Measurements from ENCODE around the gene DUSP16.

Gene DUSP16

DNA sequence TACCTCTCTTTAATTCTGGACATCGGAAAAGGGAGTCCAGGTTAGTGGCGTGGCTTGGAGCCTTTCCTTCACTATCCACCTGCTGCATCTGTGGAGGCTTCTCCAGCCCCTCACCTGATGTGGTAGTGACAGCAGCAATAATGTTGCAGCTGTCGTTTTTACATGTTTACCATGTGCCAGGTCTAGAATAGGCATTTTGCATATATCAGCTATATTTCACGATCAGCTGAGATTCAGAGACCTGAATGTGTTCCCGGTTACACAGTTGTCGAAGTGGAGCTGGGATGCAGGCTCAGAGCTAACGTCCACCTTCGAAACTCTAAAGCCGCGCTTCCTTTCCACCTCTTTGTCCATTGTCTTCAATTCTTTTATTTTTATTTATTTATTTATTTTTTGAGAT, 114.8 kb downstream of the DUSP16 start:
- no peak overlapping the region for H2AK5ac ChIP-seq (ENCODE audit: low read length, severe bottlenecking)
- no peak for DNase-seq
- H3K27me3 ChIP-seq (ENCODE audit: control insufficient read depth in 1 of 2, insufficient read depth in 1 of 2, low read length in 2 of 2), result no peaks in the 10 kb centered on the region
- no peak overlapping the region for H2BK15ac ChIP-seq (ENCODE audit: low read depth, poor library complexity, severe bottlenecking)
- H3K4ac ChIP-seq (ENCODE audit: low read depth in 1 of 2, low read length in 2 of 2), result no peak overlapping the region
- no peak overlapping the region for H2BK5ac ChIP-seq (ENCODE audit: low read depth, low read length, poor library complexity, severe bottlenecking)
- H3K23ac ChIP-seq (ENCODE audit: low read length in 2 of 2), result no peak overlapping the region
- no peak overlapping the region for H2AFZ ChIP-seq (ENCODE audit: low read depth, low read length)
- H3K4me1 ChIP-seq (ENCODE audit: control insufficient read depth, insufficient read depth, low read depth, low read length), result peaks cover 3% of the 10 kb centered on the region
- no peak overlapping the region for H3K4me2 ChIP-seq (ENCODE audit: low read length, poor library complexity, severe bottlenecking)
- WGBS, result 96% methylated on average over 8 of the region's 10 CpGs
- H3K9me3 ChIP-seq (ENCODE audit: control insufficient read depth, low read length), result no peaks in the 10 kb centered on the region
- H2BK12ac ChIP-seq (ENCODE audit: low read length in 2 of 2), result no peak overlapping the region
- no peak overlapping the region for H4K91ac ChIP-seq (ENCODE audit: low read length)
- no peak overlapping the region for H3K4me3 ChIP-seq (ENCODE audit: insufficient read depth in 1 of 2, low read depth in 1 of 2, low read length in 2 of 2)
- H3K36me3 ChIP-seq (ENCODE audit: control insufficient read depth in 1 of 2, insufficient read depth in 2 of 2, low read depth in 1 of 2, low read length in 2 of 2), result no peaks in the 10 kb centered on the region
- H4K8ac ChIP-seq (ENCODE audit: low read length), result no peak overlapping the region
- H3K18ac ChIP-seq (ENCODE audit: low read depth in 1 of 2, low read length in 2 of 2), result no peak overlapping the region
- no peak overlapping the region for H3K9ac ChIP-seq (ENCODE audit: low read length)
- no peak overlapping the region for H3K27ac ChIP-seq (ENCODE audit: low read length, poor library complexity, severe bottlenecking)
- peaks cover 11% of the 10 kb centered on the region for H3K79me1 ChIP-seq (replicated peaks; ENCODE audit: low read length, poor library complexity, severe bottlenecking)
- H2BK120ac ChIP-seq (ENCODE audit: low read depth, low read length), result no peak overlapping the region
- no peak overlapping the region for H3K14ac ChIP-seq (ENCODE audit: low read length in 2 of 2)

DNA sequence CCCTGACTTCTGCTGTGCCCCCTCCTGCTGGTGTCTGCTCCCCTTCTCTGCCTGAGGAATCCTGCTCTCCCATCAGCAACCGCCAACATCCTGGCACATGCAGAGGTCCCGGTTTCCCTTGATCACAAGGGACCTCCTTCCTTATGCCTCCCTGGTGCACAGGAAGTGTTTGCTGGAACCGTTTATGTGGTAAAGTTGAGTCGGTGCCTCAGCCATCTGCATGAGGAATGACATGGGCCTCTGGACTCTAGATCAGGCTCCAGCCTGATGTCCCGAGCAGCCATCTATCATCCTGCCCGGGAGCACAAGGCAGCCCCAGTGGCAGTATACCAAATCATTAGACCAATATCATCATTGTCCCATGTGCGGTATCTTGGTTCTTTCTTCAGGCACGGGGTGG, 115.4 kb downstream of the DUSP16 start:
- Histone ChIP-seq H3K36me3 (ENCODE audit: control insufficient read depth in 1 of 2, insufficient read depth in 2 of 2, low read depth in 1 of 2, low read length in 2 of 2) (no peaks in the 10 kb centered on the region), H2BK120ac (ENCODE audit: low read depth, low read length) (no peak overlapping the region), H3K79me1 (replicated peaks; ENCODE audit: low read length, poor library complexity, severe bottlenecking) (peaks cover 11% of the 10 kb centered on the region), H2BK12ac (ENCODE audit: low read length in 2 of 2) (no peak overlapping the region), H2AK5ac (ENCODE audit: low read length, severe bottlenecking) (no peak overlapping the region), H3K9ac (ENCODE audit: low read length) (no peak overlapping the region), H3K4ac (ENCODE audit: low read depth in 1 of 2, low read length in 2 of 2) (no peak overlapping the region), H4K8ac (ENCODE audit: low read length) (no peak overlapping the region), H3K23ac (ENCODE audit: low read length in 2 of 2) (peak overlapping the region in 1 of 2 experiments; percentile 3), H3K4me3 (ENCODE audit: insufficient read depth in 1 of 2, low read depth in 1 of 2, low read length in 2 of 2) (no peak overlapping the region), H3K4me2 (ENCODE audit: low read length, poor library complexity, severe bottlenecking) (no peak overlapping the region), H2AFZ (ENCODE audit: low read depth, low read length) (no peak overlapping the region), H3K4me1 (ENCODE audit: control insufficient read depth, insufficient read depth, low read depth, low read length) (peaks cover 3% of the 10 kb centered on the region), H3K14ac (ENCODE audit: low read length in 2 of 2) (peak overlapping the region in 1 of 2 experiments; percentile 2), H3K27ac (ENCODE audit: low read length, poor library complexity, severe bottlenecking) (no peak overlapping the region), H4K91ac (ENCODE audit: low read length) (no peak overlapping the region), H2BK15ac (ENCODE audit: low read depth, poor library complexity, severe bottlenecking) (no peak overlapping the region), H3K27me3 (ENCODE audit: control insufficient read depth in 1 of 2, insufficient read depth in 1 of 2, low read length in 2 of 2) (no peaks in the 10 kb centered on the region), H2BK5ac (ENCODE audit: low read depth, low read length, poor library complexity, severe bottlenecking) (no peak overlapping the region), H3K9me3 (ENCODE audit: control insufficient read depth, low read length) (no peaks in the 10 kb centered on the region), H3K18ac (ENCODE audit: low read depth in 1 of 2, low read length in 2 of 2) (no peak overlapping the region)
- DNase-seq, result no peak
- WGBS, result 88% methylated on average over 8 of the region's 8 CpGs

DNA sequence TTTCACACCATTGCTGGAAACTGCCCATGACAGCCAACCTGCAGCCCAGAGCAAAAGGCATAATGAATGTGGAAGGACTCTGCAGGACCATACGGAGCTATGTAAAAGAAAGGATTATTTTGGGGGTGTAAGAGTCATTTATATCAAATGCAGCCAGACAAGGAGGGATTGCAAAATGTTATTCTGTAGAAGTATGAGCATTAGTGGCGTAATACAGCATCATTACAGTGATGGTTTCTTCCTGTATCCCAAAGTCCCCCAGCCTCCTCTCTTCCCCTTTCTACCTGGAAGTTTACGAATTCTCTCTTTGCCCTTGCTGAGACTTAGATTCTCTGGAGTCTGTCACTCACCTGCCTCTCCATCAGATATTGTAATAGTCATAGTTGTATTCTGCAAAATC, 115.9 kb downstream of the DUSP16 start:
- Histone ChIP-seq H3K27me3 (ENCODE audit: control insufficient read depth in 1 of 2, insufficient read depth in 1 of 2, low read length in 2 of 2) (no peaks in the 10 kb centered on the region), H3K4ac (ENCODE audit: low read depth in 1 of 2, low read length in 2 of 2) (no peak overlapping the region), H2BK5ac (ENCODE audit: low read depth, low read length, poor library complexity, severe bottlenecking) (no peak overlapping the region), H2BK120ac (ENCODE audit: low read depth, low read length) (no peak overlapping the region), H2BK15ac (ENCODE audit: low read depth, poor library complexity, severe bottlenecking) (no peak overlapping the region), H3K4me2 (ENCODE audit: low read length, poor library complexity, severe bottlenecking) (no peak overlapping the region), H2AFZ (ENCODE audit: low read depth, low read length) (no peak overlapping the region), H3K4me1 (ENCODE audit: control insufficient read depth, insufficient read depth, low read depth, low read length) (peaks cover 4% of the 10 kb centered on the region), H4K8ac (ENCODE audit: low read length) (no peak overlapping the region), H3K4me3 (ENCODE audit: insufficient read depth in 1 of 2, low read depth in 1 of 2, low read length in 2 of 2) (no peak overlapping the region), H3K23ac (ENCODE audit: low read length in 2 of 2) (no peak overlapping the region), H3K9ac (ENCODE audit: low read length) (no peak overlapping the region), H4K91ac (ENCODE audit: low read length) (no peak overlapping the region), H2AK5ac (ENCODE audit: low read length, severe bottlenecking) (no peak overlapping the region), H3K9me3 (ENCODE audit: control insufficient read depth, low read length) (no peaks in the 10 kb centered on the region), H3K18ac (ENCODE audit: low read depth in 1 of 2, low read length in 2 of 2) (no peak overlapping the region), H3K14ac (ENCODE audit: low read length in 2 of 2) (peak overlapping the region in 1 of 2 experiments; percentile 69), H3K36me3 (ENCODE audit: control insufficient read depth in 1 of 2, insufficient read depth in 2 of 2, low read depth in 1 of 2, low read length in 2 of 2) (no peaks in the 10 kb centered on the region), H3K79me1 (replicated peaks; ENCODE audit: low read length, poor library complexity, severe bottlenecking) (peaks cover 11% of the 10 kb centered on the region), H2BK12ac (ENCODE audit: low read length in 2 of 2) (no peak overlapping the region), H3K27ac (ENCODE audit: low read length, poor library complexity, severe bottlenecking) (no peak overlapping the region)
- no peak for DNase-seq
- 100% methylated on average over 3 of the region's 3 CpGs for WGBS

DNA sequence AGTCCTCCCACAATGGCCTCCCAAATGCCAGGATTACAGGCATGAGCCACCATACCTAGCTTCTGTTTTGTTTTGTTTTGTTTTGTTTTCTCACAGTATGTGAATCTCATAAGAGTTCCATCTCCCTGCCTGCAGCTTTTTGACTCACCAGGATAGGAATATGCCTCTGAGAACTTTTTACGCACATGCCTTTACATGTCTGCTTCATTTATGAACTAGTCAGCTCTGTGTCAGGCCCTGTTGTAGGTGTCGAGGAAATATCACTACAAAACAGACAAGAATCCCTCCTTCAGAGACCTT, 116.8 kb downstream of the DUSP16 start:
- no peaks in the 10 kb centered on the region for H3K36me3 ChIP-seq (ENCODE audit: control insufficient read depth in 1 of 2, insufficient read depth in 2 of 2, low read depth in 1 of 2, low read length in 2 of 2)
- no peak overlapping the region for H4K91ac ChIP-seq (ENCODE audit: low read length)
- H2BK12ac ChIP-seq (ENCODE audit: low read length in 2 of 2), result no peak overlapping the region
- H3K9me3 ChIP-seq (ENCODE audit: control insufficient read depth, low read length), result no peaks in the 10 kb centered on the region
- WGBS, result 100% methylated on average over 2 of the region's 2 CpGs
- DNase-seq, result no peak
- no peak overlapping the region for H2BK5ac ChIP-seq (ENCODE audit: low read depth, low read length, poor library complexity, severe bottlenecking)
- no peak overlapping the region for H2AFZ ChIP-seq (ENCODE audit: low read depth, low read length)
- H3K27ac ChIP-seq (ENCODE audit: low read length, poor library complexity, severe bottlenecking), result no peak overlapping the region
- H4K8ac ChIP-seq (ENCODE audit: low read length), result no peak overlapping the region
- H3K4me3 ChIP-seq (ENCODE audit: insufficient read depth in 1 of 2, low read depth in 1 of 2, low read length in 2 of 2), result no peak overlapping the region
- no peaks in the 10 kb centered on the region for H3K27me3 ChIP-seq (ENCODE audit: control insufficient read depth in 1 of 2, insufficient read depth in 1 of 2, low read length in 2 of 2)
- H3K4me2 ChIP-seq (ENCODE audit: low read length, poor library complexity, severe bottlenecking), result no peak overlapping the region
- H2BK15ac ChIP-seq (ENCODE audit: low read depth, poor library complexity, severe bottlenecking), result no peak overlapping the region
- no peak overlapping the region for H2BK120ac ChIP-seq (ENCODE audit: low read depth, low read length)
- peaks cover 4% of the 10 kb centered on the region for H3K4me1 ChIP-seq (ENCODE audit: control insufficient read depth, insufficient read depth, low read depth, low read length)
- no peak overlapping the region for H2AK5ac ChIP-seq (ENCODE audit: low read length, severe bottlenecking)
- no peak overlapping the region for H3K4ac ChIP-seq (ENCODE audit: low read depth in 1 of 2, low read length in 2 of 2)
- H3K18ac ChIP-seq (ENCODE audit: low read depth in 1 of 2, low read length in 2 of 2), result no peak overlapping the region
- peaks cover 11% of the 10 kb centered on the region for H3K79me1 ChIP-seq (replicated peaks; ENCODE audit: low read length, poor library complexity, severe bottlenecking)
- H3K14ac ChIP-seq (ENCODE audit: low read length in 2 of 2), result no peak overlapping the region
- H3K9ac ChIP-seq (ENCODE audit: low read length), result no peak overlapping the region
- no peak overlapping the region for H3K23ac ChIP-seq (ENCODE audit: low read length in 2 of 2)

Measured in mesenchymal stem cell (in vitro differentiated cells and primary cell).